Measurements from ENCODE around the gene PRICKLE1. TPM values are rescaled to one million over a fixed set of nuclear protein-coding genes. Genes with fewer than 3 reads are reported as not detected.

Gene PRICKLE1
- polyA plus RNA-seq, 1 donor (not counting 4 experiments of a cell fraction or from before 2014, with no cell fraction given): 3.5 TPM

- Histone ChIP-seq H3K4me2 (ENCODE audit: control insufficient read depth, extremely low read depth, insufficient read depth, low read depth, low read length) (no peak overlapping the region), H4K20me1 (ENCODE audit: control insufficient read depth, extremely low read depth, insufficient read depth, low read length) (no peaks in the 10 kb centered on the region), H3K4me1 (ENCODE audit: control insufficient read depth, extremely low read depth, insufficient read depth, low read length) (peaks cover 29% of the 10 kb centered on the region), H3K36me3 (ENCODE audit: control insufficient read depth in 2 of 2, extremely low read depth in 1 of 2, insufficient read depth in 2 of 2, low read length in 2 of 2) (peaks cover 2 to 4% of the 10 kb centered on the region in 2 experiments), H3K9me3 (ENCODE audit: control insufficient read depth, low read depth, low read length) (no peaks in the 10 kb centered on the region), H3K9me1 (ENCODE audit: control insufficient read depth, extremely low read depth, insufficient read depth, low read length) (no peaks in the 10 kb centered on the region), H2AFZ (ENCODE audit: control insufficient read depth, low read length) (no peak overlapping the region), H3K4me3 (ENCODE audit: control insufficient read depth in 2 of 3, extremely low read depth in 1 of 3, insufficient read depth in 2 of 3, low read depth in 1 of 3, low read length in 3 of 3) (no peak overlapping the region), H3K27me3 (ENCODE audit: control insufficient read depth, extremely low read depth, insufficient read depth, low read length) (no peaks in the 10 kb centered on the region), H3K79me2 (ENCODE audit: control insufficient read depth, insufficient read depth, low read length) (peaks cover 13% of the 10 kb centered on the region), H3K9ac (ENCODE audit: control insufficient read depth, extremely low read depth, insufficient read depth, low read length) (no peak overlapping the region), H3K27ac (ENCODE audit: control insufficient read depth, insufficient read depth, low read length) (no peak overlapping the region)
- TF ChIP-seq EZH2 (IDR thresholded peaks at IDR 0.05; ENCODE audit: low read length) (no peak), CTCF (optimal IDR thresholded peaks at IDR 0.05 in 1 of 3, IDR thresholded peaks at IDR 0.05 in 1 of 3, conservative IDR thresholded peaks at IDR 0.05 in 1 of 3; ENCODE audit: extremely low read depth in 1 of 3, insufficient read depth in 2 of 3, low read length in 3 of 3) (no peak)
- dilution Hi-C loops (cut with MboI; ENCODE audit: extremely low pct_ligation_motif_present, low sequenced_read_pairs): no loop called here
- FAIRE-seq (no peak), DNase-seq (ENCODE audit: low read depth, low spot score) (no peak)
Observed at GRCh38 chr12:42473561-42473960, 116.0 kb downstream of the PRICKLE1 start.

- no peak overlapping the region for H3K27ac ChIP-seq (ENCODE audit: control insufficient read depth, insufficient read depth, low read length)
- peaks cover 2 to 4% of the 10 kb centered on the region in 2 experiments for H3K36me3 ChIP-seq (ENCODE audit: control insufficient read depth in 2 of 2, extremely low read depth in 1 of 2, insufficient read depth in 2 of 2, low read length in 2 of 2)
- no peak overlapping the region for H3K4me3 ChIP-seq (ENCODE audit: control insufficient read depth in 2 of 3, extremely low read depth in 1 of 3, insufficient read depth in 2 of 3, low read depth in 1 of 3, low read length in 3 of 3)
- no peak overlapping the region for H3K9ac ChIP-seq (ENCODE audit: control insufficient read depth, extremely low read depth, insufficient read depth, low read length)
- no peaks in the 10 kb centered on the region for H3K9me3 ChIP-seq (ENCODE audit: control insufficient read depth, low read depth, low read length)
- H4K20me1 ChIP-seq (ENCODE audit: control insufficient read depth, extremely low read depth, insufficient read depth, low read length): no peaks in the 10 kb centered on the region
- peaks cover 29% of the 10 kb centered on the region for H3K4me1 ChIP-seq (ENCODE audit: control insufficient read depth, extremely low read depth, insufficient read depth, low read length)
- H3K4me2 ChIP-seq (ENCODE audit: control insufficient read depth, extremely low read depth, insufficient read depth, low read depth, low read length): no peak overlapping the region
- DNase-seq (ENCODE audit: low read depth, low spot score) (peak; percentile 9), FAIRE-seq (peak; percentile 26)
- dilution Hi-C loops (cut with MboI; ENCODE audit: extremely low pct_ligation_motif_present, low sequenced_read_pairs): no loop called here
- no peak overlapping the region for H2AFZ ChIP-seq (ENCODE audit: control insufficient read depth, low read length)
- TF ChIP-seq CTCF (optimal IDR thresholded peaks at IDR 0.05 in 1 of 3, IDR thresholded peaks at IDR 0.05 in 1 of 3, conservative IDR thresholded peaks at IDR 0.05 in 1 of 3; ENCODE audit: extremely low read depth in 1 of 3, insufficient read depth in 2 of 3, low read length in 3 of 3) (no peak), EZH2 (IDR thresholded peaks at IDR 0.05; ENCODE audit: low read length) (no peak)
- H3K79me2 ChIP-seq (ENCODE audit: control insufficient read depth, insufficient read depth, low read length): peaks cover 11% of the 10 kb centered on the region
- H3K9me1 ChIP-seq (ENCODE audit: control insufficient read depth, extremely low read depth, insufficient read depth, low read length): no peaks in the 10 kb centered on the region
- H3K27me3 ChIP-seq (ENCODE audit: control insufficient read depth, extremely low read depth, insufficient read depth, low read length): no peaks in the 10 kb centered on the region
Observed at GRCh38 chr12:42473130-42473529, 116.4 kb downstream of the PRICKLE1 start.
